GM18505 (cell line): Measurements from ENCODE around the gene SORBS1.

Experiments
- ATAC-seq: cut with Tn5 transposase; IDR thresholded peaks from one replicate; pipeline ENCODE4 v1.9.1; 2021; ENCODE audit not compliant: unreplicated experiment
- POLR2A ChIP-seq: IDR thresholded peaks from 4 replicates; pipeline ENCODE4 v1.6.1; 2011; ENCODE audit warnings: borderline replicate concordance; ENCODE audit not compliant: insufficient read depth, insufficient read length; ENCODE audit errors: extremely low read depth

The SORBS1 gene

GRCh38 chr10:95537542-95537927 lies 23.6 kb downstream of the SORBS1 start:
- no peak for TF ChIP-seq POLR2A
- ATAC-seq, result no peak

GRCh38 chr10:95536894-95537541 lies 24.2 kb downstream of the SORBS1 start:
- TF ChIP-seq POLR2A, result no peak
- no peak for ATAC-seq

DNA sequence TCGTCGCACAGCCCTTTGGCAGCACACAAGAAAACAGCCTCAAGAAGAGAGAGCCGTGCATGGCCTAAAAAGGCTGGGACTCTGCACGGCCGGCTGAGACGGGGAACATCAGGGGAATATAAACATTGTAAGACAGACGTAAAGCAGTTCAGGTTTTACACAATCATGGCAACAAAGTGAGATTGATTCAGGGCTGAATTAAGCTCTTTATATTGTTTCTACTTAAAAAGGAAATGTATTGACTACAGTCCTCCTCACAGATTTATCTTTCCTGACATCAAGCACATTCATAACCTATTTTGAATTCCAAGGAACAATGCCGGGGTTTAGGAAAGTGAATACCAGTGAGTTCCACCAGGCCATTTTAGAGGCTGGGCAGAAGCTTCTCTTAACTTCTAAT lies 25.2 kb downstream of the SORBS1 start:
- no peak for TF ChIP-seq POLR2A
- no peak for ATAC-seq

- TF ChIP-seq POLR2A, result no peak
- no peak for ATAC-seq
These were observed 25.6 kb downstream of the SORBS1 start for GRCh38 chr10:95535526-95535925.

- ATAC-seq, result no peak
These were observed 27.6 kb downstream of the SORBS1 start for GRCh38 chr10:95533590-95533989.

DNA sequence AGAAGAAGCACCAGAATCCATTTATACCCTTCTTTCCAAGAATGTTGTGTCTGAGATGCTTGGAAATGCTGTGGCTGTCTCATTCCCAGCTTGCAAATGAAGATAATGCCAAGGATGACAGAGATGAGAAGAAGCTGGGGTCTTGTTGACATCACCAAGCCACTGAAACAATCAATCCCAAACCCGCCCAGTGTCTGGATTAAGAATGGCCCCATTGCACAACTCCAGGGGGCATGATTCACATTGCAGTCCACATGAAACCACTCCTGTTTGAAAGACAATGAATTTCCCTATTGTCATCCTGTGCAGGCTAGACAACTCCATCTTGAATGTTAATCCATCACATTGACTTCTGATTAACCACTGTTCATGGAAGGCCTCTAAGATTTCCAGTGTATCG lies 28.6 kb downstream of the SORBS1 start:
- no peak for ATAC-seq
- no peak for TF ChIP-seq POLR2A

More at GRCh38 chr10:95533590-95533989, 27.6 kb downstream of the SORBS1 start:
- TF ChIP-seq POLR2A, result no peak

DNA sequence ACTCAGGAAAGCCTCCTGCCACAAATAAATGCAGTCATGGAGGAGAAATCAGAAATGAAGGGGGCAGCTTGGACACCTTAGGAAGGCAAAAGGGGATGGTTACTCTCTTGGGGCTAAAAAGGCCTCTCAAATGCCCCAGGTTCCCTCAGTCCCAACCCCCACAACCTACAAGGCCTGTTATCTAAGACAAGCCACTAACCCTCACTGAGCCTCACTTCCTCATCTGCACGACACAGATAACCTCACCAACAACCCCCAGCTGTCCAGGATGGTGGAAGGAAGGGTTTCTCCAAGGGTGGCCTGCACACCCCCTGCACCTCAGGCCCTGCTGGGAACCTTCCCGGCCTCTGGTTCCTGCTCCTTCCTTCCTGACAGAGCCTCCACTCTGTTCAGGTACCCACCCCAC lies 29.2 kb downstream of the SORBS1 start:
- no peak for TF ChIP-seq POLR2A
- no peak for ATAC-seq

- ATAC-seq, result no peak
- TF ChIP-seq POLR2A, result no peak
These were observed 29.9 kb downstream of the SORBS1 start for GRCh38 chr10:95531058-95531809.

DNA sequence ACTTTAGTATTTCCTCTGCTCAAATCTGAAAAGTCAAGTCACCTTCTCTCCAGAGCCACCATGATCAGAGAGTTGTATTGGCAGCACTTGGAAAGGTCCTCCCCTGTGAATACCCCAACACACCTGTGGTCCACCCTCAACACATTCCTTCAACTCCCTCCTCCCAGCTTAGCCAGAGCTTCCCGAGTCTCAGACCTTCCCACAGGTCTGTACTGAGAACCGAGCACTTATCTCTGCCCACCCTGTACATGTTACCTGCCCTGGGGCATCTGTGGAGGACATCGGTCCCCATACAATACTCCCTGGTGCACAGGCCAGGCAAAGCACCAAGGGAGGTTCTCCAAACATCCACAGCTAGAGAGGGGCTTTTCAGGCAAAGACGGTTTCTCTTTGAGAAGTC lies 30.6 kb downstream of the SORBS1 start:
- no peak for TF ChIP-seq POLR2A
- ATAC-seq, result no peak

GRCh38 chr10:95530029-95530428 lies 31.1 kb downstream of the SORBS1 start:
- TF ChIP-seq POLR2A, result no peak
- ATAC-seq, result no peak

DNA sequence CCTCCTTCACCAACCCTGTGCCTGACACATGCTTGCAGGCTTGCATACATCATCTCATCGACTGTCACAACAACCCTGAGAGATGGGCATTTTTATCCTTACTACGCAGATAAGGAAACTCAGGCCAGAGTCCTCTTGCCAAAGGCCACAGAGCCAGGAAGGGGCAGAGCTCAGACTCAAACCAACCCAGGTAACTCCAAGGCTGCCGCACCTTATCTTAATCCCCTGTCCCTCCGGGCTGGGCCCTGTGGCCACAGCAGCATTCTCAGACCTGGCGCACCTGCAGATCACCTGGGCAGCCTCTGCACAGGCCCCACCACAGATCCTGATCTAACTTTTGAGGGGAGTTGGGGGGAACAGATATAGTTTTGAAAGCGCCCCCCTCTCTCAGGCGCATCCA lies 35.1 kb downstream of the SORBS1 start:
- no peak for TF ChIP-seq POLR2A
- no peak for ATAC-seq

GRCh38 chr10:95525033-95525418 lies 36.1 kb downstream of the SORBS1 start:
- no peak for TF ChIP-seq POLR2A
- no peak for ATAC-seq

DNA sequence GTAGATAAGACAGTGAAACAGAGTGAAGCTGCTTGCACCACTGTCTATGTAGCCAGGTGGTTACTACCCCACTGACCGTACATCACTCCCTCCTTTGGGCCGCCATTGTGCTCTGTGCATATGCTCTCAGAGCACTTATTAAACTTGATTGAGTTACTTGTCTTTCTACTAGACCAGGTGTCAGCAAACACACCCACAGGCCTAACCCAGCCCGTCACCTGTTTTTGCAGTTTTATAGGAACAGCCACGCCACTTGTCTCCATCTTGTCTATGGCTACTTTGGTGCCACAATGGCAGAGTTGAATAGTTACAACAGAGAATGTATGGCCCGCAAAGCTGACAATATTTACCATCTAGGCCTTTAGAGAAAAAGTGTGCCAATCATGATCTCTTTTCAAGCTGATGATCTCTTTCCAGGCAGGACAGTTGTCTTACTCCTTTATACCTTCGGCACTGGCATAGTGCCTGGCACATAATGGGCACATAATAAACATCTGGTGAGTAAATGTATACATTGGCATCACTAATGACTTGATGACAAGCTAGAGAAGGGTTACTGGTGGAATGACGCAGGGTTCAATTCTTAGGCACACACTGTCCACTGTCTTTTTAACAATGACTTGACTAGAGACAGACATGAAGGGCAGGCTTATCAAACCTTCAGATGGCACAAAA lies 36.7 kb downstream of the SORBS1 start:
- no peak for ATAC-seq
- no peak for TF ChIP-seq POLR2A

DNA sequence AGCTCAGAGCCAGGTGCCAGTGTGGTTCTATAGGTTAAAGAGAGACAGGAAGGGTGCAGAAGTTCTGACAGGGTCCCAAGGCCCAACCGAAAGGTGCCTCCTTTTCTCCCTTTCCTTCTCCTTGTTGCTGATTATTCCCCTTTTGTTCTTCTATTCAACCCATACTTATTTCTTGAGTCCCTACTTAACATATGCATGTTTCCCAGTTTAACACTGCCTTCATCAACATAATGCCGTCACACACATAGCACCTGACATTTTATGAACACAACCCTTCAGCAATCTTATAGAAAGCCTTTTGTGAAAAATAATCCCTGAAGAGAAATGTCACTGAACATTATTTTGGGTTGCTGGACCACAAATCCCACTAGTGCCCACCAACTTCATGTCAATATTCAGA lies 39.1 kb downstream of the SORBS1 start:
- TF ChIP-seq POLR2A, result no peak
- no peak for ATAC-seq
